ENCODE results near the gene EOLA2.

GRCh38 chrX:149910178-149910695, 28.1 kb downstream of the EOLA2 start:
- TF ChIP-seq CTCF (conservative IDR thresholded peaks at IDR 0.05; ENCODE audit: low read depth, low read length) (no peak), EZH2 (IDR thresholded peaks at IDR 0.05; ENCODE audit: borderline replicate concordance, low read depth, low read length, poor library complexity, severe bottlenecking) (no peak)

Measured in A673 (cell line).